ENCODE results near the gene TNPO2. TPM values are rescaled to one million over a fixed set of nuclear protein-coding genes. Genes with fewer than 3 reads are reported as not detected.

Gene TNPO2
- total RNA-seq, 4 donors from 2014 or later, result 25.5 to 57.8 (median 43.5) TPM

- Histone ChIP-seq H3K27ac (no peak overlapping the region), H3K27me3 (no peaks in the 10 kb centered on the region), H3K36me3 (peaks cover 52 to 99% (median 69%) of the 10 kb centered on the region in 3 donors), H3K4me1 (no peaks in the 10 kb centered on the region), H3K9me3 (no peaks in the 10 kb centered on the region), H3K4me3 (no peak overlapping the region)
- 87 to 90% methylated on average over 4 to 8 of the region's 8 CpGs for WGBS, 2 donors
- TF ChIP-seq, protein P1, sequence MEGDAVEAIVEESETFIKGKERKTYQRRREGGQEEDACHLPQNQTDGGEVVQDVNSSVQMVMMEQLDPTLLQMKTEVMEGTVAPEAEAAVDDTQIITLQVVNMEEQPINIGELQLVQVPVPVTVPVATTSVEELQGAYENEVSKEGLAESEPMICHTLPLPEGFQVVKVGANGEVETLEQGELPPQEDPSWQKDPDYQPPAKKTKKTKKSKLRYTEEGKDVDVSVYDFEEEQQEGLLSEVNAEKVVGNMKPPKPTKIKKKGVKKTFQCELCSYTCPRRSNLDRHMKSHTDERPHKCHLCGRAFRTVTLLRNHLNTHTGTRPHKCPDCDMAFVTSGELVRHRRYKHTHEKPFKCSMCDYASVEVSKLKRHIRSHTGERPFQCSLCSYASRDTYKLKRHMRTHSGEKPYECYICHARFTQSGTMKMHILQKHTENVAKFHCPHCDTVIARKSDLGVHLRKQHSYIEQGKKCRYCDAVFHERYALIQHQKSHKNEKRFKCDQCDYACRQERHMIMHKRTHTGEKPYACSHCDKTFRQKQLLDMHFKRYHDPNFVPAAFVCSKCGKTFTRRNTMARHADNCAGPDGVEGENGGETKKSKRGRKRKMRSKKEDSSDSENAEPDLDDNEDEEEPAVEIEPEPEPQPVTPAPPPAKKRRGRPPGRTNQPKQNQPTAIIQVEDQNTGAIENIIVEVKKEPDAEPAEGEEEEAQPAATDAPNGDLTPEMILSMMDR (IDR thresholded peaks at IDR 0.05), result no peak
- TF ChIP-seq POLR2A (IDR thresholded peaks at IDR 0.05), result no peak
- DNase-seq, result no peak
- intact Hi-C loops (cut with DNase I), result no loop called here
Observed at GRCh38 chr19:12708641-12709040, 15.1 kb downstream of the TNPO2 start.

- Histone ChIP-seq H3K36me3 (peaks cover 56 to 100% (median 82%) of the 10 kb centered on the region in 3 donors), H3K4me1 (no peaks in the 10 kb centered on the region), H3K4me3 (no peak overlapping the region), H3K9me3 (no peaks in the 10 kb centered on the region), H3K27me3 (no peaks in the 10 kb centered on the region), H3K27ac (no peak overlapping the region)
- TF ChIP-seq, protein P1 (IDR thresholded peaks at IDR 0.05), result no peak
- no peak for TF ChIP-seq POLR2A (IDR thresholded peaks at IDR 0.05)
- 89 to 93% methylated on average over 3 to 8 of the region's 13 CpGs for WGBS, 2 donors
- no peak for DNase-seq
- intact Hi-C loops (cut with DNase I), result no loop called here
Observed at GRCh38 chr19:12706332-12706718, 17.4 kb downstream of the TNPO2 start.

- intact Hi-C loops (cut with DNase I), result no loop called here
Observed at GRCh38 chr19:12705654-12706331, 17.9 kb downstream of the TNPO2 start.

GRCh38 chr19:12705169-12705568, 18.6 kb downstream of the TNPO2 start:
- no peak for DNase-seq
- WGBS, 2 donors, result 96 to 100% methylated on average over 2 to 8 of the region's 13 CpGs
- no peaks in the 10 kb centered on the region for H3K27me3 ChIP-seq
- H3K27ac ChIP-seq, result no peak overlapping the region
- H3K4me3 ChIP-seq, result no peak overlapping the region
- H3K36me3 ChIP-seq, result peaks cover 55 to 100% (median 83%) of the 10 kb centered on the region in 3 donors
- no peaks in the 10 kb centered on the region for H3K4me1 ChIP-seq
- H3K9me3 ChIP-seq, result no peaks in the 10 kb centered on the region
- no peak for TF ChIP-seq POLR2A (IDR thresholded peaks at IDR 0.05)
- TF ChIP-seq, protein P1 (IDR thresholded peaks at IDR 0.05), result no peak
- intact Hi-C loops (cut with DNase I), result no loop called here

More at GRCh38 chr19:12705654-12706331, 17.9 kb downstream of the TNPO2 start:
- no peak for TF ChIP-seq POLR2A (IDR thresholded peaks at IDR 0.05)
- TF ChIP-seq, protein P1 (IDR thresholded peaks at IDR 0.05), result no peak
- no peak for DNase-seq
- WGBS, 2 donors, result 84 to 85% methylated on average over 5 to 7 of the region's 29 CpGs
- Histone ChIP-seq H3K27me3 (no peaks in the 10 kb centered on the region), H3K9me3 (no peaks in the 10 kb centered on the region), H3K4me3 (no peak overlapping the region), H3K27ac (no peak overlapping the region), H3K36me3 (peaks cover 57 to 100% (median 83%) of the 10 kb centered on the region in 3 donors), H3K4me1 (no peaks in the 10 kb centered on the region)

DNA sequence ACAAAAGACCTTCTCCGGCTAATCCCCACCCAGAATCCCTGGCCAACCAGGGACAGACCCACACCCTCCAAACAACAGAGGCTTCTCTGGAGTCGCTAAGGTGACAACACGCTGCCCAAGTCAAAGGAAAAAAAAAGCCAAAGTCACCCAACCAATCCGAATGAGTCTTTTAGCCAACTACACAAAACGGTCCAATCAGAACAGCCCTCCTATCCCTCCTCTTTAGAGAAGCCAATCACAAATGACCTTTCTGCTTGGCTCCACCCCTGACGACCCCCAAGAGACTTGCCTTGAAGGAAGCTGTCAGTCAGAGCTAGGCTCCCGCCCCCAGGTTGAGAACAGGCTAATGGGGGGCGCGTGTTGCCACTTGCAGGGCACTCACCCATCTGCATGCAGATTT, 20.7 kb downstream of the TNPO2 start:
- H3K4me1 ChIP-seq, result no peaks in the 10 kb centered on the region
- whole genome bisulfite sequencing, 2 donors, result 58% methylated on average over 4 to 5 of the region's 9 CpGs
- no peaks in the 10 kb centered on the region for H3K9me3 ChIP-seq
- no peak overlapping the region for H3K27ac ChIP-seq
- no peaks in the 10 kb centered on the region for H3K27me3 ChIP-seq
- peaks cover 42 to 100% (median 66%) of the 10 kb centered on the region in 3 donors for H3K36me3 ChIP-seq
- intact Hi-C loops (cut with DNase I), result no loop called here
- no peak for DNase-seq
- H3K4me3 ChIP-seq, result no peak overlapping the region
- TF ChIP-seq, protein P1 (IDR thresholded peaks at IDR 0.05), result no peak
- no peak for TF ChIP-seq POLR2A (IDR thresholded peaks at IDR 0.05)

All from esophagus squamous epithelium (tissue), 5 donors.